ENCODE results near the gene POU2AF2.

GRCh38 chr11:111200010-111200534, 45.5 kb upstream of the POU2AF2 start:
- TF ChIP-seq CEBPB (IDR thresholded peaks at IDR 0.05): no peak
- TF ChIP-seq NFIC (IDR thresholded peaks at IDR 0.05): no peak
- TF ChIP-seq EP300 (IDR thresholded peaks at IDR 0.05; ENCODE audit: borderline replicate concordance): no peak
- TF ChIP-seq TEAD4 (IDR thresholded peaks at IDR 0.05): no peak
- TF ChIP-seq ZBTB7A (IDR thresholded peaks at IDR 0.05; ENCODE audit: low read depth): no peak
- TF ChIP-seq YY1 (IDR thresholded peaks at IDR 0.05; ENCODE audit: low read depth): no peak
- TF ChIP-seq TAF1 (IDR thresholded peaks at IDR 0.05; ENCODE audit: low read depth): no peak
- no peak for TF ChIP-seq RAD21 (IDR thresholded peaks at IDR 0.05; ENCODE audit: low read depth)
- no peak for TF ChIP-seq TCF12 (IDR thresholded peaks at IDR 0.05; ENCODE audit: low read depth)
